PC-9 (cell line): ENCODE data around the gene CLCN3.
"Not testable (repeated sequence)": the region's sequence is repeated elsewhere in the genome, so short reads cannot be mapped to it uniquely, and the experiment has no call there.

ENCODE experiments used
- CTCF ChIP-seq: fragments of 200-600 bp; sonication (generic); conservative IDR thresholded peaks from 2 replicates; pipeline ENCODE4 v1.6.1; 2017; ENCODE audit warnings: mixed run types, antibody characterized with exemption, mild to moderate bottlenecking, moderate library complexity
- EZH2 ChIP-seq: fragments of 200-600 bp; sonication (generic); IDR thresholded peaks from 2 replicates; pipeline ENCODE4 v1.8.0; 2017; ENCODE audit warnings: antibody characterized with exemption, low read depth

GRCh38 chr4:169678486-169678885 is 58.1 kb downstream of the CLCN3 start:
- TF ChIP-seq EZH2, CTCF: not testable (repeated sequence)
